ENCODE data around the gene DNAJC4.

DNAJC4 gene

GRCh38 chr11:64229090-64229743 lies 1.1 kb upstream of the DNAJC4 start:
- no peak for DNase-seq (ENCODE audit: low spot score)

DNA sequence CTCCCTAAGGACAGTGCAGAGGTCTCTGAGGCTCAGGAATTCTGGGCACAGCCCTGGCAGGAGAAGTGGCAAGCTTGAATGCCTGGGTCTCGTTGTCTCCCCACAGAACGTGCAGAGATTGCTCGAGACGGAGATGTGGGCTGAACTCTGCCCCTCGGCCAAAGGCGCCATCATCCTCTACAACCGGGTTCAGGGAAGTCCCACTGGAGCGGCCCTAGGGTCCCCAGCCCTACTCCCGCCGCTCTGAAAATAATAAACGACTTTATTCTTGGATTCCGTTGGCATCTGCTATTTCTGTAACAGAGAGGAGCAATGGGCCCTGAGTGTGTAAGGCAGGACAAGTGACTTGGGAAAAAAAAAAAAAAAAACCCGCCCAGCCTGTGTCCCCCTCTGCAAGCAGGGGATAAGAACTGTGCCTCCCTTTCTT lies 591 bp upstream of the DNAJC4 start:
- DNase-seq (ENCODE audit: low spot score), result no peak

GRCh38 chr11:64230985-64231365 lies 627 bp downstream of the DNAJC4 start:
- no peak for DNase-seq (ENCODE audit: low spot score)

GRCh38 chr11:64231546-64231945 lies 1.2 kb downstream of the DNAJC4 start:
- DNase-seq (ENCODE audit: low spot score), result no peak

DNA sequence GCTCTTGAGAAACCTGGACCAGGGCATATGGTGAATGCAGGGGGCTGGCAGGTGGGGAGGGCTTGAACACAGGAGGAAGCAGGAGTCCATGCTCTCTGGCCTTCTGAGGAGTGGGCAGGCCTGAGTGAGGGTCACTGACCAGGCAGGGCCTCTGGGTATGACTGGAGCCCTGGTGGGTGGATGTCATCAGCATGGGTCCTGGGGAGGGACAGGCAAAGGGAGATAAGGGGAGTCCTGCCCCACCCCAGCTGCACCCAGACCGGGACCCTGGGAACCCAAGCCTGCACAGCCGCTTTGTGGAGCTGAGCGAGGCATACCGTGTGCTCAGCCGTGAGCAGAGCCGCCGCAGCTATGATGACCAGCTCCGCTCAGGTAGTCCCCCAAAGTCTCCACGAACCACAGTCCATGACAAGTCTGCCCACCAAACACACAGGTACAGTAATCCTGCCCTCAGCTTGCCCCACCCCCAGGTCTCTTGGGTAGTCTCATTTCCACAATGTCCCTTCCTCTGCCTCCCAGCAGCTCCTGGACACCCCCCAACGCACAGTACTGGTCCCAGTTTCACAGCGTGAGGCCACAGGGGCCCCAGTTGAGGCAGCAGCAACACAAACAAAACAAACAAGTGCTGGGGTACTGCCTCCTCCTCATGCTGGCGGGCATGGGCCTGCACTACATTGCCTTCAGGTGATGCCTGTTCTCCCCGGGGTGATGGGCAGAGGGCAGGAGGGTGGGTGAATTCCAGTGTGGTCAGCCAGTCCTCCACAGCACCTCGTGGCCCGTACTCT lies 2.0 kb downstream of the DNAJC4 start:
- no peak for DNase-seq (ENCODE audit: low spot score)

DNA sequence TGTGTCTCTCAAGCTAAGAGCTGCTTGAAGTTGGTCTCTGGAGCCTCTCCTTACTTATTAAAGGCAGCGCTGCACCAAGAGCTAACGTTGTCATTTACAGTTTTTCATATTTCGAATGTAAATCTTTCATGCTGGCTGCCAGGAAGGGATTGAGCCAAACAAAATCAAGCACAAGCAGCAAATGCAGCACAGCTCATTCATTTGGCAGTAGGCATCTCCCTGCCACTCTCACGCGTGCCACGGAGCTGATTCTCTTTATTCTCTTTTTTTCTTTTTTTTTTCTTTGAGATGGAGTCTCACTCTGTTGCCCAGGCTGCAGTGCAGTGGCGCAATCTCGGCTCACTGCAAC lies 2.6 kb downstream of the DNAJC4 start:
- DNase-seq (ENCODE audit: low spot score), result no peak

DNA sequence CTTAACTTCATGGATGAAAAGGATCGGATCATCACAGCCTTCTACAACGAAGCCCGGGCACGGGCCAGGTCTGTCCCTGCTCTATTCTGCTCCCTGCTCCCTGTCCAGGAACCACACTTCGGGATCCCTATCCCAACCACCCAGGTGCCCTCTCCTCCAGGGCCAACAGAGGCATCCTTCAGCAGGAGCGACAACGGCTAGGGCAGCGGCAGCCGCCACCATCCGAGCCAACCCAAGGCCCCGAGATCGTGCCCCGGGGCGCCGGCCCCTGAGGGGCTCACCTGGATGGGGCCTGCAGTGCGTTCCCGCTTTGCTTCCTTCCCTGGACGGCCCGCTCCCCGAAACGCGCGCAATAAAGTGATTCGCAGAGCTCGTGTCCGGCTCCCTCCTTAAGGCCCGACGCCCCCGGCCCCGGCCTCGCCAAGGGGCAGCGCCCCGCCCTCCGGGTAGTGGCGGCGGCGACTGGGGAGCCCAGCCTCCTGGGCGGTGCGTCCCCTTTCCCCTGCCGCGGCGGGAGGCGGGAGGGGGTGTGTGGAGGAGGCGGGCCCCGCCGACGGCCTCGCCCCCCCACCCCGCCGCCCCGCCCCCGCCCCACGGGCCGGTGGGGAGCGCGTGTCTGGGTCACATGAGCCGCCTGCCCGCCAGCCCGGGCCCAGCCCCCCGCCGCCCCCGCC lies 3.7 kb downstream of the DNAJC4 start, which contains the start of gene VEGFB:
VEGFB (plus strand) TSS at position 672 of the 674 bp plus-strand sequence. CDS start 250 bp downstream, outside the sequence.
- peak; percentile 72 for DNase-seq (ENCODE audit: low spot score)

DNA sequence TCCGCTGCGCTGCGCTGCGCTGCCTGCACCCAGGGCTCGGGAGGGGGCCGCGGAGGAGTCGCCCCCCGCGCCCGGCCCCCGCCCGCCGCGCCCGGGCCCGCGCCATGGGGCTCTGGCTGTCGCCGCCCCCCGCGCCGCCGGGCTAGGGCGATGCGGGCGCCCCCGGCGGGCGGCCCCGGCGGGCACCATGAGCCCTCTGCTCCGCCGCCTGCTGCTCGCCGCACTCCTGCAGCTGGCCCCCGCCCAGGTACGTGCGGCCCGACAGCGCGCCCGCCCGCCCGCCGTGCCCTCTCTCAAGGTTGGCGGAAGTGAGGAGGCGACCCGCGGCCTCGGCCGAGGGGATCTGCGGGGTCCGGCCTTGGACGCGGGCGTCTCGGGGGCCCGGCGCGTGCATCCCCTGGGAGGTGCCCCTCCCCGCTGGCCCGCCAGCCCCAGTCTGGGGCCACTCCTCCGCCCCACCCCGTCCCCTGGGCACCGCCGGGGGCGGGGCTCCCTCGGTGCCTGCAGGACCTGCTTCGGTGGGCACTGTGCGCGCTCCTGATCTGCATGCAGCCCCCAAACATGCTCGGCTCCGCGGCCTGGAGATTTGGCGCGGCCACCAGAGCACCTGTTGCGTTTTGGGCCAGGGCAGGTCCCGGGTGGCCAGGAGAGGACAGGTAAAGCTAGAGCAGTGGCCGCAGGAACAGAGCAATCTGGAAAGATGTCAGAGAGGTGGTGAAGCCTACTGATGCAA lies 4.5 kb downstream of the DNAJC4 start:
- DNase-seq (ENCODE audit: low spot score), result no peak

DNA sequence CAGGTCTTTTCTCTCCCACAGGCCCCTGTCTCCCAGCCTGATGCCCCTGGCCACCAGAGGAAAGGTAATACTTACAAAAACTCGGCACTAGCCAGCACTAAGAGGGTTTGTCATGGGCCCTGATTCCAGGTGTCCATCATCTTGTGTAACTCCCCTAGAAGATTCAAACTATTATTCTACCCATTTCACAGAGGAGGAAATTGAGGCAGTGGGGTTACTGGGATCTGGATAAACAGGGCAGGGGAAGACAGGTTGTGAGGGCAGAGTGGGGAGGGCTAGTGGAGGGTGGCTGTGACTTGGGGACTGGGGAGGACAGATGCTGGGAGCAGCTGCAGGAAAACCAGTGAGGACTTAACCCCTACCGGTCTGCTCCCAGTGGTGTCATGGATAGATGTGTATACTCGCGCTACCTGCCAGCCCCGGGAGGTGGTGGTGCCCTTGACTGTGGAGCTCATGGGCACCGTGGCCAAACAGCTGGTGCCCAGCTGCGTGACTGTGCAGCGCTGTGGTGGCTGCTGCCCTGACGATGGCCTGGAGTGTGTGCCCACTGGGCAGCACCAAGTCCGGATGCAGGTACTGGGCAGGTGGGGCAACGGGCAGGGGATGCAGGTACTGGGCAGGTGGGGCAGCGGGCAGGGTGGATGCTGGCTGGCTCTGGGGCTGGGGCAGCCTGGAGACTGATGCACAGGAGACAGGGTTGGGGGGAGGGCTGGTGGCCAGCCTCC lies 5.3 kb downstream of the DNAJC4 start:
- no peak for DNase-seq (ENCODE audit: low spot score)

DNA sequence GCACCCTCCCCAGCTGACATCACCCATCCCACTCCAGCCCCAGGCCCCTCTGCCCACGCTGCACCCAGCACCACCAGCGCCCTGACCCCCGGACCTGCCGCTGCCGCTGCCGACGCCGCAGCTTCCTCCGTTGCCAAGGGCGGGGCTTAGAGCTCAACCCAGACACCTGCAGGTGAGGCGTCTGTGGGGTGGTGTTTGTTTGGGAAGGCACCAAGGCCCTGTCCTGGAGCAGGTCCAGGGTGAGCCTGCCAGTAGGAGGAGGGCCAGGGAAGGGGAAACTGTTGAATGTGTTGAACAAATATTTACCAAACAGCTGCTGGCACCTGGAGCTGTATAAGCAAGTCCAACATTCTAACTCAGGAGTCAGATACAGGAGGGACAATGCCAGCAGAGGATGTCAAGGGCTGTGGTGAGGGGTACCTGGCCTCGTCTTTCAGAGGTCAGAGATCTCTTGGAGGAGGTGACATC lies 7.2 kb downstream of the DNAJC4 start:
- no peak for DNase-seq (ENCODE audit: low spot score)

- no peak for DNase-seq (ENCODE audit: low spot score)
Observed at GRCh38 chr11:64238076-64238475, 7.7 kb downstream of the DNAJC4 start.

DNA sequence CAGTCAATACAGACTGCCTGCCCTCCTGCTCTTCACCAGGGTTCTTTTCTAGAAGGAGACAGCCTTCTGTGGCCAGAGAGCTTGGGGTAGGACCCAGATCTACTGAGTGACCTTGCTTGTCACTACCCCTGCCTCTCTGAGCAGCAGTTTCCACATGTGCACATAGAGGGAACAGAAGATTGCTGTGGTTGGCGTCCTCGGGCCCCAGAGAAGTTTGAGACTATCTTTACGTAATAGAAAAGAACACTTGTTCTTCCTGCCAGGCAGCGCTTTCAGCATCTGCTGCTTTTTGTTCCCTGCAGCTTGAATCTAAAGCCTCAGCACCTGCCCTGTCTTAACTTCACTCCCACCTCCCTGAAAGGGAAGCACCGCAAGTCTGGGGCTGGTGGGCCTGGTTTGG lies 8.7 kb downstream of the DNAJC4 start:
- DNase-seq (ENCODE audit: low spot score), result no peak

DNA sequence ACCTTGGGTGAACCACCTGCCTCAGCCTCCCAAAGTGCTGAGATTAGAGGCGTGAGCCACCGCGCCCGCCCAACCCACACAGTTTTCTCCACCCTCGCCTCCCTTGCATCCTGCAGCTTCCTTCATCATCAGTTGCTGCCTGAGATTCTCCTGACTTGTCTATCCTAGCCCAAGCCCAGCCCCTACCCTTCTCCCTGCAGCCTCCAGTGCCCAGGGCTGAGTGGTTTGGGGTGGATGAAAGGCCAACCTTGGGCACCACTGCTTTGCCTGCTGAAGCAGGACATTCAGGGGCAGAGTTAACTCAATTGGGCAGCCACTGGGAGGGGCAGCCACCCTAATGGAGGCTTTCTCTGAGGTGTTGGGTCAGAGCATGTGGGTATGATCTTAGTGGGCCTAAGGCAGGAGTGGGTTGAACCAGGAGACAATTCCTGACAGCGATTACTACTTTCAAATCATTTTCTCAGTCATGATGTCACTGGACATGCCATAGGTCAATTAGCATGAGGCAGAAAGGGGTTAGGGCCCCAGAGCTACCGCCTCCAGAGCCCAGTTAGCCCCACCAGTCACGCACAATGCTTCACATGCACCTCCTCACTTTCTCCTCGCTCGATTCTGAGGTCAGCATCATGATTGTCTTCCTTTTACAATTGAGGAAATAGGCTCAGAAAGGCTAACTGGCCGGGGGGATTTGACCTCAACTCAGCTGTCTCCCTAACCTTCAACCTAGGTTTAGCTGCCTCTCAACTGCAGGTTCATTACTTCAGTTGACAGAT lies 9.5 kb downstream of the DNAJC4 start:
- no peak for DNase-seq (ENCODE audit: low spot score)

DNA sequence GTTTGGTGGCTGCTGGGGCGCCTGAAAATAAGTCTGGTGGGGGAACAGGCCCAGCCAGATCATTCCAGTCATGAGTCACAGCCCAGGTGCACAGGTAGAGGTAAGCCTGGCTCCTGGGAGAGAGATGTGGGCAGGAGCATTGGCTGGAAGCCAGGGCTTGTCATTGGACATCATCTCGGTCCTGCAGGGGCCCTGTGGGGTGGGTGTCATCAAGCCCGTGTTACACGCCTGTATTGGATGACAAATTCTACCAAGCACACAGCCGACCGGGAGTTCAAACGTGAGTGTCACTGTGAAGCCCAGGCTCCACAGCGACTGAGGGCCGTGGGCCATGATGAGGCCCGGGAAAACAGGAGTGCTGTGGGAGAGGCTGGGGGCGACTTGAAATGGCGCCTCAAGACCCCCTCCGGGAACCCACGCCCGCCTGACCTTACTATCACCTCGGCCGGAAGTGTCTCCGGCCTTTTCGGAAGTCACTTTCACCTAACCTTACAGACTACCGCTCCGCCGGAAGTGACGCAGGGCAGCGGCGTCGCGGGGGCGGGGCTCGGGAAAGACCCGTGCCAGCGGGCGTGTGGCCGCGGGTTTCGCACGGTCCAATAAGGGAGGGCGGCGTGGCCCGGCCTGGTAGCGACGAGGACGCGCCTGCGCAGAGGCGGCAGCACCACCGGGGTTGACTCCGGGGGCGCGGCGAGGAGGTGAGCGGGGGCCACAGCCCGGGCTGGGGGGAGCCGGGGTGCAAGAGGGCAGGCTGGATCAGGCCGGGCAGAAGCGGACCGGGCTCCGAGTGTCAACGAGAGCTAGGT lies 10.3 kb downstream of the DNAJC4 start, which contains the start of gene FKBP2:
FKBP2 (plus strand) TSS at position 661 of the 806 bp plus-strand sequence. CDS start 1,293 bp downstream, outside the sequence.
- peak; percentile 97 for DNase-seq (ENCODE audit: low spot score)

DNA sequence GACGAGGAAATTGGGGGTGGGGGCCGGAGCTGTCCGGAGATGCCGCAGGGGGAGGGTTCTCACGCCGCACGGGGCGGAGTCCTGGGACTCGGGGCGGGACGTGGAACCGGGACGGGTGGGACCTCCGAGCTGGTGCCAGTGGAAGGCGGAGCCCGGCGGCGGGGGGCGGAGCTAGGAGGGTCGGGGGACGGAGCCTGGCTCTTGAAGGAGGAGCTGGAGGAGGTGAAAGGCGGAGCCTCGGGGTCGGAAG lies 10.8 kb downstream of the DNAJC4 start:
- DNase-seq (ENCODE audit: low spot score), result peak; percentile 98

DNA sequence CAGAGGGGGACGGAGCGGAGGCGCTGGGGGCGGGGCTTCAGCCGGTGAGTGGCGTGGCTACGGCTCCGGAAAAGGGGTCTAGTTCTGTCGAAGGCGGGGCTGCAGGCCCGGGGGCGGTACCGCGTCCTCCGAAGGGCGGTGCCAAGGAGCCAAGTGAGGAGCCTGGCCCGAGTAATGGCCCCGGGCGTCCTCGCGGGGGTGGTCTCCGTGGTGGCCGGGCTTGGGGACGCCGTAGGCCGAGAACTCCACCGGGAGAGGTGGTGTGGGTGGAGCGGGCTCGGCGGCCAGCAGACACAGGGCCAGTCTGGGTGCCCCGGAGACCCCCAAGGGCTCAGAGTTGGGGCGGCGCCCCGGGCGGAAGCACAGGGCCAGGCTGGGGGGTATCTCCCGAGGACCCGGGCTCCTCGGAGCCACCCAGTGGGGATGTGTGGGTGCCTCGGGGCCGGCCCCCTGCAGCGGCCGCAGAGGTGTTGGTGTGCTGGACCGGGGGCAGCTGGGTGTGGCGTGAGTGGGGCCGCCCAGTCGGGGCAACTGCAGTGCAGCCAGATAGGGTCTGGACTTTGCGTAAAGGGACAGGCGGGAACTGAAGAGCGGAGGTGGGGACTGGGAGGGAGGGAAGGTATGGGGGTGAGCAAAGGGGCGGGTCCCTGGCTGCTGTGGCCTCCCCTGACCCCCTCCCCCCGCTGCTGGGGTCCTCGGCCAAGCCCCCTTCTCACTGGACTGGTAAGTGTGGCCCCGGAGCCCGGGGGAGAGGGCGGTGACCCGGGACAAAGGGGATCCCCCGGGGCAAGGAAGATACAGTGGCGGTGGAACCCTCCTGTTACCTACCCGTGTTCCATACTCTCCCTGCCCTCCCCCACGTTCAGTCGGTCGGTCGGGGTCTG lies 11.4 kb downstream of the DNAJC4 start:
- peak; percentile 69 for DNase-seq (ENCODE audit: low spot score)

- no peak for DNase-seq (ENCODE audit: low spot score)
Observed at GRCh38 chr11:64243236-64243854, 13.0 kb downstream of the DNAJC4 start.

DNA sequence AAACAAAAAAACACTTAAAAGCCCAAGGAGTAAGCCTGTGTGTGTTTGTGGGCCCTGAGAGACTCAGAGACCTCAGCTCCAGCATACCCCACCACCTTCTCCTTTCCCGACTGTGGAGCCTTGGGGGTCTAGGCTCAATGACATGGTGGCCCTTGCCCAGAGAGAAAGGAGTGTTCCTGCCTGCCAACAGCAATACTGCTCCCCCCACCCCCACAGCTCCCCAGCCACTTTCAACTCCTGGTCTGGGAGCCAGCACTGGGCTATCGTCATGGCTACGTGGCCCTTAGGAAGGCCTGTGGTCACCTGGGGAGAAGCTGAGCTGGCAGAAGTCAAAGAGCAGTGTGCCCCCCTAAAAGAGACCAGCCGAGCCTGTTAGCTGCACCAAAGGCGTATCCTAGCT lies 13.8 kb downstream of the DNAJC4 start:
- DNase-seq (ENCODE audit: low spot score), result no peak

Data from SK-N-DZ (cell line).